ENCODE results near the gene LRRFIP2.

DNA sequence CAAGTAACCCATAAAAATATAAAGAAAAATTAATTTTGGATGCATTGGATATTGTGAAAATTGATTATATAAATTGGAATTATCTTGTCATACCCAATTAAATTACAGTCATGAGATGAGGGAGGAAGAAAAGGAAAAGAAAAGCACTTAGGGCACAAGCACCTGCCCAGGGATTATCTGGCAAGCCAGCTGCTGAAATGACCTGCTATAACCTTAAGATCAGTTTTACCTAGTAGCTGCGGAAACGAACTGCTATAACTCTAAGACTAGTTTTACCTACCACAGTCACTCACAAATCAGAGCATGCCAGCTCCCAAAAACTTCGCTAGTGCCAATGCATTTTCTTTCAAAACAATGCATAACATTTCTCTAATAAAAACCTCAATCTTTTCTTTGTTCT is 26.2 kb downstream of the LRRFIP2 start:
- no peak for TF ChIP-seq POLR2A (IDR thresholded peaks at IDR 0.05)
- TF ChIP-seq, protein P1, sequence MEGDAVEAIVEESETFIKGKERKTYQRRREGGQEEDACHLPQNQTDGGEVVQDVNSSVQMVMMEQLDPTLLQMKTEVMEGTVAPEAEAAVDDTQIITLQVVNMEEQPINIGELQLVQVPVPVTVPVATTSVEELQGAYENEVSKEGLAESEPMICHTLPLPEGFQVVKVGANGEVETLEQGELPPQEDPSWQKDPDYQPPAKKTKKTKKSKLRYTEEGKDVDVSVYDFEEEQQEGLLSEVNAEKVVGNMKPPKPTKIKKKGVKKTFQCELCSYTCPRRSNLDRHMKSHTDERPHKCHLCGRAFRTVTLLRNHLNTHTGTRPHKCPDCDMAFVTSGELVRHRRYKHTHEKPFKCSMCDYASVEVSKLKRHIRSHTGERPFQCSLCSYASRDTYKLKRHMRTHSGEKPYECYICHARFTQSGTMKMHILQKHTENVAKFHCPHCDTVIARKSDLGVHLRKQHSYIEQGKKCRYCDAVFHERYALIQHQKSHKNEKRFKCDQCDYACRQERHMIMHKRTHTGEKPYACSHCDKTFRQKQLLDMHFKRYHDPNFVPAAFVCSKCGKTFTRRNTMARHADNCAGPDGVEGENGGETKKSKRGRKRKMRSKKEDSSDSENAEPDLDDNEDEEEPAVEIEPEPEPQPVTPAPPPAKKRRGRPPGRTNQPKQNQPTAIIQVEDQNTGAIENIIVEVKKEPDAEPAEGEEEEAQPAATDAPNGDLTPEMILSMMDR (IDR thresholded peaks at IDR 0.05), result no peak
